ENCODE results near the gene GSTO1.

Gene GSTO1

DNA sequence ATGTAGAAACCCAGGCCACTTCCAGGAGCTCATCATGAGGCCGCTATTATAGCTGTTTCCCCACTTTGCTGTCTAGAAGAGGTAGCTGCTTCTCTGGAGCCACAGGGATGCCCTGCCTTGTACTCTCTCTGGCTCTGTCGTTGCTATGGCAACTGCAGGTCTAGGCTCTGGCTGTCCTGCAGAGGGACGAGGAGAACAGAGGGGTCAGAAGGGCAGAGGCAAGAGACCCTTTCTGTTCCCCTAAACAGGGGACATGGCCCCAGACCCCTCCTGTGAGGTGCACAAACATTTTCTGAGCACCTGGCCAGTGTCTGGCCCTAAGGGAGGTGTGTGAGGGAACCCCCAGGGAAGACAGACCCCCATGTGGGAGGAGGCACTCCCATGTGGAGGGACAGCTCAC is 52.2 kb downstream of the GSTO1 start:
- no peak for ATAC-seq

DNA sequence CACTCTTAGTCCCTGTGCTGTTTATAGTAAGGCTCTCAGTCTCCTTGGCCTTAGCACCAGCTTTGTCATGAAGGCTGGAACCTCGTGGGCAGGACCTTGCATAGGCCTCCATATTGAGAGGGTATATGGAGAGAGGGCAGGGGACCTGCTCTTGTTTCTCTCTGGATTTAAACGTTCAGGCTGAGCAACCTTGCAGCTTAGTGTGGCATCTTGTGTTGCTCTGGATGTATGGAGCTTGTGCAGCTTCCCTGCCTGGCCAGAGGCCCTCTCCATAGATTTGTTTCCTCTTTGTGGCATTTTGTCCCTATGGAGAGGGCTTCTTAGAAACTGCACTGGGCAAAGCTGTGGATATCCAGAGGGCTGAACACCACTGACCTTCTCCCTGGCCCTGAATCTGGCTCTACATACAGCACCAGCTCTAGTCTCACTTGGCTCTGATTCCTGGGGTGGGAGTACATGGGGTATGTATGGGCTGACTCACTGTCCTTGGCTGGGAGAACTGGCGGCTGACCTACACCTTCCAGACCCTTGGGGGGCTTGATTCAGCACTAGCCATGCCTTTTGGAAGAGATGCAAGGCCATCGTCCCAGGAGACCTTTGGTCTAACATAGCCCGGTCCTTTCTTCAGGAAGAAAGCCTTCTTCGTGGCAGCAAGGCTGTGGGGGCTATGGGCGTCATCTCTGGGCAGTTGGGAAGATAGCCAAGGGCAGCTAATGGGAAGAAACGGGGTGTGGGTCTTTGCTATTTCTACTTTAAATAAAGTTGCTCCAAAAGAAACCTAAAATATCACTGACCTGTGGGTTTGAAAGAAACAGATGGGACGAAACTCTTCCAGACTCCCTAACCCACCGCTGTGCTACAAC is 53.1 kb downstream of the GSTO1 start:
- no peak for TF ChIP-seq ESRRG (CRISPR knock-in tag; IDR thresholded peaks at IDR 0.05)
- no peak for TF ChIP-seq ZFP3 (CRISPR knock-in tag; IDR thresholded peaks at IDR 0.05)
- TF ChIP-seq ISL1 (CRISPR knock-in tag; IDR thresholded peaks at IDR 0.05) = no peak
- TF ChIP-seq TOX (CRISPR knock-in tag; IDR thresholded peaks at IDR 0.05; ENCODE audit: borderline replicate concordance) = no peak
- no peak for TF ChIP-seq OSR1 (CRISPR knock-in tag; IDR thresholded peaks at IDR 0.05)
- TF ChIP-seq, protein P1, sequence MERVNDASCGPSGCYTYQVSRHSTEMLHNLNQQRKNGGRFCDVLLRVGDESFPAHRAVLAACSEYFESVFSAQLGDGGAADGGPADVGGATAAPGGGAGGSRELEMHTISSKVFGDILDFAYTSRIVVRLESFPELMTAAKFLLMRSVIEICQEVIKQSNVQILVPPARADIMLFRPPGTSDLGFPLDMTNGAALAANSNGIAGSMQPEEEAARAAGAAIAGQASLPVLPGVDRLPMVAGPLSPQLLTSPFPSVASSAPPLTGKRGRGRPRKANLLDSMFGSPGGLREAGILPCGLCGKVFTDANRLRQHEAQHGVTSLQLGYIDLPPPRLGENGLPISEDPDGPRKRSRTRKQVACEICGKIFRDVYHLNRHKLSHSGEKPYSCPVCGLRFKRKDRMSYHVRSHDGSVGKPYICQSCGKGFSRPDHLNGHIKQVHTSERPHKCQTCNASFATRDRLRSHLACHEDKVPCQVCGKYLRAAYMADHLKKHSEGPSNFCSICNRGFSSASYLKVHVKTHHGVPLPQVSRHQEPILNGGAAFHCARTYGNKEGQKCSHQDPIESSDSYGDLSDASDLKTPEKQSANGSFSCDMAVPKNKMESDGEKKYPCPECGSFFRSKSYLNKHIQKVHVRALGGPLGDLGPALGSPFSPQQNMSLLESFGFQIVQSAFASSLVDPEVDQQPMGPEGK (CRISPR knock-in tag; IDR thresholded peaks at IDR 0.05; ENCODE audit: borderline replicate concordance) = no peak
- TF ChIP-seq, protein P2, sequence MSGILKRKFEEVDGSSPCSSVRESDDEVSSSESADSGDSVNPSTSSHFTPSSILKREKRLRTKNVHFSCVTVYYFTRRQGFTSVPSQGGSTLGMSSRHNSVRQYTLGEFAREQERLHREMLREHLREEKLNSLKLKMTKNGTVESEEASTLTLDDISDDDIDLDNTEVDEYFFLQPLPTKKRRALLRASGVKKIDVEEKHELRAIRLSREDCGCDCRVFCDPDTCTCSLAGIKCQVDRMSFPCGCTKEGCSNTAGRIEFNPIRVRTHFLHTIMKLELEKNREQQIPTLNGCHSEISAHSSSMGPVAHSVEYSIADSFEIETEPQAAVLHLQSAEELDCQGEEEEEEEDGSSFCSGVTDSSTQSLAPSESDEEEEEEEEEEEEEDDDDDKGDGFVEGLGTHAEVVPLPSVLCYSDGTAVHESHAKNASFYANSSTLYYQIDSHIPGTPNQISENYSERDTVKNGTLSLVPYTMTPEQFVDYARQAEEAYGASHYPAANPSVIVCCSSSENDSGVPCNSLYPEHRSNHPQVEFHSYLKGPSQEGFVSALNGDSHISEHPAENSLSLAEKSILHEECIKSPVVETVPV (CRISPR knock-in tag; IDR thresholded peaks at IDR 0.05) = no peak
- TF ChIP-seq ZNF8 (CRISPR knock-in tag; IDR thresholded peaks at IDR 0.05) = no peak
- no peak for TF ChIP-seq SNAI2 (CRISPR knock-in tag; IDR thresholded peaks at IDR 0.05)
- TF ChIP-seq ZC3H10 (CRISPR knock-in tag; IDR thresholded peaks at IDR 0.05) = no peak
- TF ChIP-seq CSDC2 (CRISPR knock-in tag; IDR thresholded peaks at IDR 0.05) = no peak
- ATAC-seq = no peak

More for the DNA sequence above, 52.2 kb downstream of the GSTO1 start:
- no peak for TF ChIP-seq ZNF565 (CRISPR knock-in tag; conservative IDR thresholded peaks at IDR 0.05; ENCODE audit: low read depth)
- TF ChIP-seq RARB (CRISPR knock-in tag; IDR thresholded peaks at IDR 0.05) = no peak
- no peak for TF ChIP-seq ESRRG (CRISPR knock-in tag; IDR thresholded peaks at IDR 0.05)
- TF ChIP-seq ISL1 (CRISPR knock-in tag; IDR thresholded peaks at IDR 0.05) = no peak
- TF ChIP-seq, protein P3, sequence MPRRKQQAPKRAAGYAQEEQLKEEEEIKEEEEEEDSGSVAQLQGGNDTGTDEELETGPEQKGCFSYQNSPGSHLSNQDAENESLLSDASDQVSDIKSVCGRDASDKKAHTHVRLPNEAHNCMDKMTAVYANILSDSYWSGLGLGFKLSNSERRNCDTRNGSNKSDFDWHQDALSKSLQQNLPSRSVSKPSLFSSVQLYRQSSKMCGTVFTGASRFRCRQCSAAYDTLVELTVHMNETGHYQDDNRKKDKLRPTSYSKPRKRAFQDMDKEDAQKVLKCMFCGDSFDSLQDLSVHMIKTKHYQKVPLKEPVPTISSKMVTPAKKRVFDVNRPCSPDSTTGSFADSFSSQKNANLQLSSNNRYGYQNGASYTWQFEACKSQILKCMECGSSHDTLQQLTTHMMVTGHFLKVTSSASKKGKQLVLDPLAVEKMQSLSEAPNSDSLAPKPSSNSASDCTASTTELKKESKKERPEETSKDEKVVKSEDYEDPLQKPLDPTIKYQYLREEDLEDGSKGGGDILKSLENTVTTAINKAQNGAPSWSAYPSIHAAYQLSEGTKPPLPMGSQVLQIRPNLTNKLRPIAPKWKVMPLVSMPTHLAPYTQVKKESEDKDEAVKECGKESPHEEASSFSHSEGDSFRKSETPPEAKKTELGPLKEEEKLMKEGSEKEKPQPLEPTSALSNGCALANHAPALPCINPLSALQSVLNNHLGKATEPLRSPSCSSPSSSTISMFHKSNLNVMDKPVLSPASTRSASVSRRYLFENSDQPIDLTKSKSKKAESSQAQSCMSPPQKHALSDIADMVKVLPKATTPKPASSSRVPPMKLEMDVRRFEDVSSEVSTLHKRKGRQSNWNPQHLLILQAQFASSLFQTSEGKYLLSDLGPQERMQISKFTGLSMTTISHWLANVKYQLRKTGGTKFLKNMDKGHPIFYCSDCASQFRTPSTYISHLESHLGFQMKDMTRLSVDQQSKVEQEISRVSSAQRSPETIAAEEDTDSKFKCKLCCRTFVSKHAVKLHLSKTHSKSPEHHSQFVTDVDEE (CRISPR knock-in tag; IDR thresholded peaks at IDR 0.05) = no peak
- no peak for TF ChIP-seq SNAI2 (CRISPR knock-in tag; IDR thresholded peaks at IDR 0.05)
- no peak for TF ChIP-seq TCF4 (CRISPR knock-in tag; IDR thresholded peaks at IDR 0.05; ENCODE audit: borderline replicate concordance)
- no peak for TF ChIP-seq ZFP3 (CRISPR knock-in tag; IDR thresholded peaks at IDR 0.05)
- TF ChIP-seq CSDC2 (CRISPR knock-in tag; IDR thresholded peaks at IDR 0.05) = no peak
- TF ChIP-seq ZNF70 (CRISPR knock-in tag; IDR thresholded peaks at IDR 0.05) = no peak
- no peak for TF ChIP-seq TOX (CRISPR knock-in tag; IDR thresholded peaks at IDR 0.05; ENCODE audit: borderline replicate concordance)
- no peak for TF ChIP-seq ZC3H10 (CRISPR knock-in tag; IDR thresholded peaks at IDR 0.05)
- TF ChIP-seq, protein P4, sequence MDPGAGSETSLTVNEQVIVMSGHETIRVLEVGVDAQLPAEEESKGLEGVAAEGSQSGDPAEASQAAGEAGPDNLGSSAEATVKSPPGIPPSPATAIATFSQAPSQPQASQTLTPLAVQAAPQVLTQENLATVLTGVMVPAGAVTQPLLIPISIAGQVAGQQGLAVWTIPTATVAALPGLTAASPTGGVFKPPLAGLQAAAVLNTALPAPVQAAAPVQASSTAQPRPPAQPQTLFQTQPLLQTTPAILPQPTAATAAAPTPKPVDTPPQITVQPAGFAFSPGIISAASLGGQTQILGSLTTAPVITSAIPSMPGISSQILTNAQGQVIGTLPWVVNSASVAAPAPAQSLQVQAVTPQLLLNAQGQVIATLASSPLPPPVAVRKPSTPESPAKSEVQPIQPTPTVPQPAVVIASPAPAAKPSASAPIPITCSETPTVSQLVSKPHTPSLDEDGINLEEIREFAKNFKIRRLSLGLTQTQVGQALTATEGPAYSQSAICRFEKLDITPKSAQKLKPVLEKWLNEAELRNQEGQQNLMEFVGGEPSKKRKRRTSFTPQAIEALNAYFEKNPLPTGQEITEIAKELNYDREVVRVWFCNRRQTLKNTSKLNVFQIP (CRISPR knock-in tag; IDR thresholded peaks at IDR 0.05; ENCODE audit: borderline replicate concordance, low read depth) = no peak
- TF ChIP-seq, protein P2 (CRISPR knock-in tag; IDR thresholded peaks at IDR 0.05) = no peak

DNA sequence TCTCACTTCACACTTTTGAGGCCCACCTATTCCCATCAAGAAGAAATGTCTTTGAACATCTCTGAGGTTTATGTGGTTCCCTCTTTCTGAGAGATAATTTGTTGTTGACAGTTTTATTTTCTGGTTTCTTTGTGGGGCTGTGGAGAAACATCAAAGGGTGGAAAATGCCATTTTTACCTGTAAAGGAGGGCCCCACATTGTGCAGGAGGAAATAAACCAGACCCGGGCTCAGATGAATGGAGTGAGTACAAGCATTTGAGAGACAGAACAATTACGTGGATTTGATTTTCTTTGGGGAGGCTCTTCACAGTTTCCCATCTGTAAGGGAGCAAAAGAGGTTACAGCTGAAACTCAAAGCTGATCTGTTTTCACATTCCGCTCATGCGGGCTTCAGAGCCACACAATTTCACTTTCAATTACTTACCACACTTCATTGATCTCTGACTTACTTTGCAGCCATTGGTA is 53.8 kb downstream of the GSTO1 start:
- ATAC-seq = no peak
- no peak for TF ChIP-seq TOX (CRISPR knock-in tag; IDR thresholded peaks at IDR 0.05; ENCODE audit: borderline replicate concordance)
- TF ChIP-seq, protein P2 (CRISPR knock-in tag; IDR thresholded peaks at IDR 0.05) = no peak
- TF ChIP-seq, protein P5, sequence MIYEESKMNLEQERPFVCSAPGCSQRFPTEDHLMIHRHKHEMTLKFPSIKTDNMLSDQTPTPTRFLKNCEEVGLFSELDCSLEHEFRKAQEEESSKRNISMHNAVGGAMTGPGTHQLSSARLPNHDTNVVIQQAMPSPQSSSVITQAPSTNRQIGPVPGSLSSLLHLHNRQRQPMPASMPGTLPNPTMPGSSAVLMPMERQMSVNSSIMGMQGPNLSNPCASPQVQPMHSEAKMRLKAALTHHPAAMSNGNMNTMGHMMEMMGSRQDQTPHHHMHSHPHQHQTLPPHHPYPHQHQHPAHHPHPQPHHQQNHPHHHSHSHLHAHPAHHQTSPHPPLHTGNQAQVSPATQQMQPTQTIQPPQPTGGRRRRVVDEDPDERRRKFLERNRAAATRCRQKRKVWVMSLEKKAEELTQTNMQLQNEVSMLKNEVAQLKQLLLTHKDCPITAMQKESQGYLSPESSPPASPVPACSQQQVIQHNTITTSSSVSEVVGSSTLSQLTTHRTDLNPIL (CRISPR knock-in tag; IDR thresholded peaks at IDR 0.05; ENCODE audit: low read depth) = no peak
- TF ChIP-seq, protein P4 (CRISPR knock-in tag; IDR thresholded peaks at IDR 0.05; ENCODE audit: borderline replicate concordance, low read depth) = no peak
- no peak for TF ChIP-seq ZNF70 (CRISPR knock-in tag; IDR thresholded peaks at IDR 0.05)
- no peak for TF ChIP-seq RARB (CRISPR knock-in tag; IDR thresholded peaks at IDR 0.05)
- no peak for TF ChIP-seq TCF4 (CRISPR knock-in tag; IDR thresholded peaks at IDR 0.05; ENCODE audit: borderline replicate concordance)
- TF ChIP-seq ZFP3 (CRISPR knock-in tag; IDR thresholded peaks at IDR 0.05) = no peak
- no peak for TF ChIP-seq SNAI2 (CRISPR knock-in tag; IDR thresholded peaks at IDR 0.05)
- TF ChIP-seq PPARA (CRISPR knock-in tag; IDR thresholded peaks at IDR 0.05; ENCODE audit: borderline replicate concordance) = no peak
- TF ChIP-seq ZC3H10 (CRISPR knock-in tag; IDR thresholded peaks at IDR 0.05) = no peak
- TF ChIP-seq ARNTL (CRISPR knock-in tag; IDR thresholded peaks at IDR 0.05; ENCODE audit: borderline replicate concordance, low read depth) = no peak
